AG04449 (cell line): ENCODE data around the gene NAV2.

Experiments used
- CTCF ChIA-PET: fragments of 350-600 bp; formaldehyde crosslinking; extraction: SDS; loops from one replicate; lab custom pipeline; 2021; ENCODE audit warnings: antibody characterized with exemption; lab: Yijun Ruan, JAX
- POLR2A ChIA-PET: fragments of 400-600, 350-600 bp; formaldehyde crosslinking; extraction: SDS; loops from one replicate; lab custom pipeline; 2020; ENCODE audit warnings: antibody characterized with exemption, inconsistent platforms; lab: Yijun Ruan, JAX
- DNase-seq: peaks from one replicate; pipeline ENCODE4 v3.0.0-alpha.2; 2010; ENCODE audit warnings: low read depth, low spot score
- H3K4me3 ChIP-seq: 2 replicates; pipeline ENCODE4 v1.5.1; 2011; ENCODE audit warnings: low read depth, mild to moderate bottlenecking, control low read depth, low read length
- CTCF ChIP-seq: IDR thresholded peaks from one replicate; pipeline ENCODE4 v1.5.1; 2011; ENCODE audit warnings: mild to moderate bottlenecking, moderate library complexity, low read length, control low read depth, inconsistent platforms; ENCODE audit not compliant: insufficient read depth; ENCODE audit errors: missing control alignments

NAV2 gene

GRCh38 chr11:20114588-20114987, 402.0 kb downstream of the NAV2 start:
- DNase-seq, result no peak
- no peak for TF ChIP-seq CTCF
- H3K4me3 ChIP-seq, result no peak overlapping the region
- POLR2A ChIA-PET, result no interaction called here
- CTCF ChIA-PET, result interaction anchor here (1.0 to 10.8 kb wide), 7 partner anchors 11 to 210 kb away, joined by 3 to 135 read pairs (median 37); no protein-coding TSS in a partner anchor

- no peak overlapping the region for H3K4me3 ChIP-seq
- CTCF ChIA-PET, result interaction anchor here (0.8 to 10.8 kb wide), 6 partner anchors 8 to 166 kb away, joined by 3 to 135 read pairs (median 6); no protein-coding TSS in a partner anchor
- POLR2A ChIA-PET, result no interaction called here
- TF ChIP-seq CTCF, result no peak
- DNase-seq, result no peak
Measured at GRCh38 chr11:20116825-20117224, 404.2 kb downstream of the NAV2 start.

- TF ChIP-seq CTCF, result no peak
- no peak overlapping the region for H3K4me3 ChIP-seq
Measured at GRCh38 chr11:20117291-20117690, 404.7 kb downstream of the NAV2 start.

GRCh38 chr11:20118209-20118608, 405.6 kb downstream of the NAV2 start:
- no peak for TF ChIP-seq CTCF
- no peak for DNase-seq
- ChIA-PET CTCF (interaction anchor here (0.6 to 10.8 kb wide), 10 partner anchors 8 to 215 kb away, joined by 3 to 135 read pairs (median 3); no protein-coding TSS in a partner anchor), POLR2A (no interaction called here)
- H3K4me3 ChIP-seq, result no peak overlapping the region

More at GRCh38 chr11:20117291-20117690, 404.7 kb downstream of the NAV2 start:
- ChIA-PET CTCF (interaction anchor here (0.6 to 10.8 kb wide), 11 partner anchors 8 to 214 kb away, joined by 3 to 135 read pairs (median 3); no protein-coding TSS in a partner anchor), POLR2A (no interaction called here)
- no peak for DNase-seq

- ChIA-PET POLR2A (no interaction called here), CTCF (interaction anchor here (1.4 to 10.8 kb wide), 2 partner anchors 9 to 215 kb away, joined by 4 to 135 read pairs; no protein-coding TSS in a partner anchor)
- H3K4me3 ChIP-seq, result no peak overlapping the region
Measured at GRCh38 chr11:20119315-20119714, 406.7 kb downstream of the NAV2 start.

More at GRCh38 chr11:20119315-20119714, 406.7 kb downstream of the NAV2 start:
- DNase-seq, result no peak
- TF ChIP-seq CTCF, result no peak
